DMS153 (cell line): ENCODE results near the gene PRELID3B.
"Not testable (repeated sequence)": the region's sequence is repeated elsewhere in the genome, so short reads cannot be mapped to it uniquely, and the experiment has no call there.

Experiments
- DNase-seq: peaks from one replicate; lab custom pipeline; 2025; lab: John Stamatoyannopoulos, UW

Gene PRELID3B

GRCh38 chr20:59048681-59049030 lies 6.1 kb upstream of the PRELID3B start:
- no peak for DNase-seq

GRCh38 chr20:59047938-59048680 lies 5.5 kb upstream of the PRELID3B start:
- DNase-seq, result no peak

- DNase-seq, result no peak
Observed at GRCh38 chr20:59046862-59047261, 4.3 kb upstream of the PRELID3B start.

DNA sequence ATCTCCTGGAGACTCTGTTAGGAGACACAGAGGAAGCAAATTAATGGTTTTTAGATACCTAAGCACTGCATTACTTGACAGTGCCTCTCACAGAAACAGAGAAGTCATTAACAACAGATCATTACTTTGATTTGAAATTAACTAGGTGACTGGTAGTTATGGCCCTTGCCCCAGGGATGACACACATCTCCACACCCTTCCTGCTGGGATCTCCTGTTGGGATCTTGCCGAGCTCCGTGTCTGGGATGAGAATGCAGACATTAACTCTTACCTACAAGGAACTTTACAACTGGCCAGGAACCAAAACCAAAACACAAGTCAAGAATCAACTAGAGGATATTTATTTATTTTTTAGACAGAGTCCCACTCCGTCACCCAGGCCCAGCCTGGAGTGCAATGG lies 2.2 kb upstream of the PRELID3B start:
- DNase-seq, result no peak

DNA sequence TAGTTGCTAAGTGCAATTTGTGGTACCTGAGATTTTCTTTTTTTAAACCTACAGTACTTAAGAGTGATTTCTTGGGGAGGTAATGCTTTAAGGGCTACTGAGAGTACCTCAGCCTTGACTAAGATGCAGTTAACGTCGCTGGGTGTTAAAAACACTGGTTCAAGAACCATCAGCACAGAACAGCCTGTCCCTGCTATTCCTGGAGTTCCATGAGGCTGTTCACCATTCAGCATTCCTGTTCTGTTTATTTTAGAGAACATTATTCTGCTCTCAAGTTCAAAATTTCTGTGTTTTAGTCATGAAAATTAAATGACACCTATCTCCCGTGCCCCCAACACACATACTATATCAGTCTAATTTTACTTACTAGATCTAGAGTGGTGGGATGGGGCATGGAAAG lies 1.7 kb upstream of the PRELID3B start:
- no peak for DNase-seq

- DNase-seq, result no peak
Observed at GRCh38 chr20:59043698-59044097, 1.1 kb upstream of the PRELID3B start.

DNA sequence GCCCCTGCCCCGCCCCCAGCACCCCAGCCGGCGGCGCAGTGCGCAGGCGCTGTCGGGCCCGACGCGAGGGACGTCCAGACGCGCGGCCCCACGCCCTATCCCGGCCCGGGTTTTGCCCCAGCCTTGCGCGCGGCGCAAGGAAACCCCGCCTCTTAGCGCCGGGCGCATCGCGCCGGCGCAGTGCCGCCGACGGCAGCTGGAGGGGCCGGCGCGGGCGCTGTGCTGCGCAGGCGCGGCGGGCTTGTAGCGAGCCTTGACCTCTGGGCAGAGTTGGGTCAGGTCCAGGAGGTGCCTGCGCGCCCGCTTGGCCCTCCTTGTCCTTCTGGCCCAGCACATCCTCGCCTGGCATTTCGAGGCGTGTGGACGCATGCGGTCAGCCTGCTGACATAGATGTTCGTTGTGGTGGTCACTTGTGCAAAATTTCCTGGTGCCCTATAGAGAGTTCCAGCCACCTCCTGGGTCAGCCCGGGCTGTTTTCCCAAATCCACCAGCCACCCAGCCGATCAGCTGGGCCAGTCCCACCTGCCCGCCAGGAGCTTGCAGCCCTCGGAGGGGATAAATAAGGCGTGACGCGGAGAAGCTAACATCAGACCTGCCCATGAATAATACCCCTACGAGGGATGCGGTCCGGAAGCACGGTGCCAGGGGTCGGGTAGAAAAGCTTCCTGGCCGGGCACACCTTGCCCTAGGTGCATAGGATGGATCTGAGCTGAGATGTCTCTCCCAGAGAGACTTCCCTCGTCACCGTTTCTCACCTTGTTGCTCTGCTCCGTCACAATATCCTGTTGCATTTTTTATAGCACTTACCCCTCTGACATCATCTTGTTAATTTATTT lies 428 bp upstream of the PRELID3B start:
- DNase-seq, result peak; percentile 83

- not testable (repeated sequence) for DNase-seq
Observed at GRCh38 chr20:59041487-59041886, 1.1 kb downstream of the PRELID3B start.

DNA sequence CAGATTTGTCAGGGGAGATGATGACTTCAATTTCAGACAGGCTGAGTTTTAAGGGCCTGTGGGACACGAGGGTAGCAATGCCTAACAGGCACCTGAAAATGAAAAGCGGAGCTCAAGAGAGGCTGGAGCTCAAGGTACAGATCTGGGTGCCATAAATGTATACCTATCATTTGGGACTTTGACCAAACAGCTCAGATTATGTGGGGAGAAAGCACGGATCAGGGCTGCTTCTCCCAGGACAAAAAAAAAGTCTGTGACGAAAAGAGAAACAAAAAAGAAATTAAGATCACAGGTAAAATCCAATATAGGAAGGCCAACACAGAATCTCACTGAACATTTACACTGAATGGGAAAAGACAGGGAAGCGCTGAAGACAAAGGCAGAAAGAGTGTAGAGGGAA lies 1.9 kb downstream of the PRELID3B start:
- no peak for DNase-seq

- DNase-seq, result no peak
Observed at GRCh38 chr20:59039233-59039632, 3.4 kb downstream of the PRELID3B start.

DNA sequence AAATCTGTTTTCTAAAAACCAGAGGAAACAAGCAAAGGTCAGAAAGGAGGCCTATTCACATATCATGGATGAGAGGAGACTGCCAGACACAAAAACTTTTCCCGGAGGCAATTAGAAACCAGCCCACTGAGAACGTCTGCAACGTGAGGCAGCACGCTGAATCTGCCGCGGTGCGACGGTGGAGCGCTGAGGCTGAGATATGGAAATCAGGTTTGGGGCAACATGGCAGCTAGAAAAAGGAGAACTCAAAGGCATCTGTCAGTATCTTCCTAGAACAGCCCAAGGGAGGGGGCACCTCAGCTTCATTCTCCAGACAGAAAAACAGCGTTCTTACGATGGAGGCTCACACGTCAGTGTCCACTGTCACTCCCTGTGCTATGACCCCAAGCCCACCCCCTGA lies 5.2 kb downstream of the PRELID3B start:
- DNase-seq, result no peak

GRCh38 chr20:59035381-59035780 lies 7.2 kb downstream of the PRELID3B start:
- no peak for DNase-seq

GRCh38 chr20:59033616-59034165 lies 8.9 kb downstream of the PRELID3B start:
- no peak for DNase-seq

DNA sequence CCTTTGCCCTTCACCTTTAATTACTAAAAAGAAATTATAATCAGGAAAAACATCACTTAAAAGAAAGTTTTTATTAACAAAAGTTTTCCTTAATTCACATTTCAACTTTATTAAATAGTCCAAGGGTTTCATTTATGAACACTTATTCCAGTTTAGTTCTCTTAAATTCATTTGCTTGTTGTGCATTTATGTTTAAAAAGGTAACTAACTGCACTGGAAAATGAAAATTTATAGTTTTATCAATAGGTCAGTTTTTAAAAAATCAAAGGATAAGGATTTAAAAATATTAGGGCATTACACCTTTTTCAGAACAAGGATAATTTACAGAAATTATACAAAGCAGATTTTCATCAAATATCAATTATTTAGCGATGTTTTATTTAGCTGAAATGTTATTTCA lies 9.5 kb downstream of the PRELID3B start:
- DNase-seq, result no peak

- DNase-seq, result peak; percentile 35
Observed at GRCh38 chr20:59032713-59033059, 9.9 kb downstream of the PRELID3B start.

- peak; percentile 89 for DNase-seq
Observed at GRCh38 chr20:59032023-59032712, 10.4 kb downstream of the PRELID3B start, which contains the start of gene ATP5F1E. ATP5F1E (minus strand) TSS chr20:59032335; CDS start chr20:59032251, 84 bp downstream.

DNA sequence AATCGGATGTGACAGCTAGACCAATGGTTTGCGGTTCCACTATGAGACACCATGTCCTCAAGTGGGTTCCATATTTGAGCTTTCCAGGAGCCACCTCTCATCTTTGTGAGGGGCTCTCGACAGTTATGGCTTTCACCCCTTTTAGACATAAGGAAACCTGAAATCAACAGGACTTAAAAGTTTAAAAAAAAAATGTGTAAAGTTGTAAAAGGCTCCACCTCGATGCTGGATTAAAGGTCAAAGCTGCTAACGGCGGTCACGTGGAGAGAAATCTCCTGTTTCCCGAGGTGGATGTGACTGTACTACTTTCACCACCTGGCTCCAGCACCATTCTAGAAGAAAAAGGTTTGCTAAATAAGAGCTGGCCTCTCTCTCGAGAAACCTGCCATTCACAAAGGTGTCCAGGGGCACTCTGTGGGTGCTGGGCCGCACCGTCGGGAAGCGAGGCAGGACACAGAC lies 11.0 kb downstream of the PRELID3B start:
- DNase-seq, result no peak

DNA sequence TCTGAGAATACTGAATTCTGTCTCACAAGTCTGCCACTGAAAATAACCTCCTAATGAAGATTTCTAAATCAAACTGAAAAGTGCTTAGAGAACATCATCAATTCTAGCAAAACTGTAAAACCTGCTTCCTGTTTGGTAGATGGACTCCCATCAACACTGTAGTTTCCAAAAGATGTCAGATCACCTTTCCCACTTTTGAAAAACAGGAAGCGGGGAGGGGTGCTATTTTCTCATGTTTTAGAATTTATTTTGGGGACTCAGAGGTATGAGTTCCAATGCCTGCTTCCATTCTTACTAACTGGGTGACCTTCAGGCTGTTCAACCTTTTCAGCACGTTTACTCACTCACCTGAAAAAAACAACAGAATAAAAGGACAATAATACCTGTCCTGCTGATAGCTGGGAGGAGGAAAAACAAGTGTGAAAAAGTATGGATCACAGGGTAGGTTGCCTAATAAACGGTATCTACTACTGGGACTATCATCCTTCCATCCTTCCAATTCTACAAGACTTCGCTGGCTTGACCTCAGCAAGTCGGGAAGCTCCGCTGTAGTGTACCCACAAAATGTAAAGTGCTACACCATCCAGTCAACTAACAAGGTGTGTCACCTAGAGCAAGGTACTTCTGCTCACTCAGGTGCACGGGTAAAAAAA lies 11.5 kb downstream of the PRELID3B start:
- no peak for DNase-seq

GRCh38 chr20:59028812-59029211 lies 13.8 kb downstream of the PRELID3B start:
- DNase-seq, result no peak

DNA sequence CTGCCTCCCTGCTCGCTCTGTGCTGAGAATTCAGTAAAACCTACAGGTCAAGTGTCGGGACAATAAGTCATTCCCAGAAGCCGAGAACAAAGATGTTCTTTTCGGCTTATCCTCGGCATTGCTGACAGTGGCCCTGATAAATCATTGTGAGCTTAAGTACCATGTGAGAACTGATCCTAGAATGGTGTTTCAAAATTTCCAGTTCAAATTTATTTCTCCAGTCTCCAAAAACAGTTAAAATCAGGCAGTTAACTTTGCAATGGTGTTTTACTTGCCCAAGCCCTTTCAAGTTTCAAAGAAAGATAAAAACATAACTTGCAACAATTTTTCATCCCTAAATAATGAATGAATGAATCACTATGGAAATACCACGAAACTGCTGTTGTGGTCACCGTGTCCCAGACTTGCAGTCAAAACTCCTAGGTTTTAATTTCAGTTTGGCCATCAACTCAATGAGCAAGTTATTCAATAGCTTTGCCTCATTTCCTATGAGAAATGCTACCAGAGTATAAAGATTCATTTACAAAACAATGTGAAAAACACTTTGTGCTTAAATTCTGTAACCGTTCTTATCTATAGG lies 14.8 kb downstream of the PRELID3B start:
- DNase-seq, result no peak

- no peak for DNase-seq
Observed at GRCh38 chr20:59026904-59027740, 15.5 kb downstream of the PRELID3B start.
